HEK293T (cell line): ENCODE measurements around the gene SERINC1.

Experiments
- CTCF ChIA-PET: fragments of 350-600 bp; formaldehyde crosslinking; extraction: SDS; loops from one replicate; lab custom pipeline; 2021; ENCODE audit warnings: antibody characterized with exemption, inconsistent platforms; lab: Yijun Ruan, JAX
- POLR2A ChIA-PET: fragments of 350-600 bp; formaldehyde crosslinking; extraction: SDS; loops from one replicate; lab custom pipeline; 2020; ENCODE audit warnings: antibody characterized with exemption, inconsistent platforms; lab: Yijun Ruan, JAX
- DNase-seq: peaks from one replicate; pipeline ENCODE4 v3.0.0; 2012; ENCODE audit warnings: mixed read lengths; ENCODE audit errors: extremely low spot score
- ARNT ChIP-seq: fragments of 450-650 bp; IDR thresholded peaks from 2 replicates; pipeline ENCODE4 v1.6.1; 2017; ENCODE audit warnings: mild to moderate bottlenecking
- BHLHE40 ChIP-seq: fragments of 450-650 bp; IDR thresholded peaks from 2 replicates; pipeline ENCODE4 v1.6.1; 2016; ENCODE audit warnings: mild to moderate bottlenecking, moderate library complexity, borderline replicate concordance
- CTBP1 ChIP-seq: fragments of 450-650 bp; IDR thresholded peaks from 2 replicates; pipeline ENCODE4 v1.6.1; 2016; ENCODE audit warnings: borderline replicate concordance
- ELF4 ChIP-seq: fragments of 450-650 bp; IDR thresholded peaks from 2 replicates; pipeline ENCODE4 v1.6.1; 2017; ENCODE audit warnings: antibody characterized with exemption
- FOXA1 ChIP-seq: fragments of 450-650 bp; IDR thresholded peaks from 2 replicates; pipeline ENCODE4 v1.6.1; 2016; ENCODE audit warnings: mild to moderate bottlenecking
- FOXK2 ChIP-seq: fragments of 450-650 bp; IDR thresholded peaks from 2 replicates; pipeline ENCODE4 v1.6.1; 2016; ENCODE audit warnings: mild to moderate bottlenecking
- FOXM1 ChIP-seq: fragments of 450-650 bp; IDR thresholded peaks from 2 replicates; pipeline ENCODE4 v1.6.1; 2017; ENCODE audit warnings: mild to moderate bottlenecking, borderline replicate concordance
- HDGF ChIP-seq: fragments of 450-650 bp; IDR thresholded peaks from 2 replicates; pipeline ENCODE4 v1.6.1; 2017; ENCODE audit warnings: antibody characterized with exemption, borderline replicate concordance
- L3MBTL2 ChIP-seq: fragments of 450-650 bp; conservative IDR thresholded peaks from 2 replicates; pipeline ENCODE4 v1.6.1; 2016; ENCODE audit warnings: mild to moderate bottlenecking
- LEF1 ChIP-seq: fragments of 450-650 bp; IDR thresholded peaks from 2 replicates; pipeline ENCODE4 v1.6.1; 2017; ENCODE audit warnings: mild to moderate bottlenecking, borderline replicate concordance
- NFRKB ChIP-seq: fragments of 450-650 bp; IDR thresholded peaks from 2 replicates; pipeline ENCODE4 v1.6.1; 2016; ENCODE audit warnings: mild to moderate bottlenecking, moderate library complexity
- PKNOX1 ChIP-seq: fragments of 450-650 bp; IDR thresholded peaks from 2 replicates; pipeline ENCODE4 v1.6.1; 2016
- SP1 ChIP-seq: fragments of 450-650 bp; IDR thresholded peaks from 2 replicates; pipeline ENCODE4 v1.6.1; 2017
- SUZ12 ChIP-seq: fragments of 450-650 bp; IDR thresholded peaks from 2 replicates; pipeline ENCODE4 v1.6.1; 2016; ENCODE audit warnings: mild to moderate bottlenecking
- TARDBP ChIP-seq: fragments of 450-650 bp; IDR thresholded peaks from 2 replicates; pipeline ENCODE4 v1.6.1; 2016
- ZNF384 ChIP-seq: fragments of 450-650 bp; IDR thresholded peaks from 2 replicates; pipeline ENCODE4 v1.6.1; 2016

Gene SERINC1

GRCh38 chr6:122412001-122412400 lies 59.6 kb downstream of the SERINC1 start:
- POLR2A ChIA-PET, result no interaction called here
- CTCF ChIA-PET, result interaction anchor here (0.6 kb wide), 1 partner anchor 31 kb away, joined by 3 read pairs; no protein-coding TSS in a partner anchor
- TF ChIP-seq CTBP1 (no peak), L3MBTL2 (no peak), FOXK2 (no peak), TARDBP (no peak), HDGF (no peak)
- no peak for DNase-seq

GRCh38 chr6:122408702-122409458 lies 62.7 kb downstream of the SERINC1 start:
- POLR2A ChIA-PET, result no interaction called here

GRCh38 chr6:122408240-122408639 lies 63.4 kb downstream of the SERINC1 start:
- TF ChIP-seq CTBP1, result no peak
- TF ChIP-seq LEF1, result no peak
- no peak for TF ChIP-seq NFRKB
- TF ChIP-seq SUZ12, result no peak
- TF ChIP-seq FOXA1, result no peak
- no peak for TF ChIP-seq ZNF384
- TF ChIP-seq L3MBTL2, result no peak
- no peak for TF ChIP-seq FOXK2
- TF ChIP-seq PKNOX1, result no peak
- no peak for TF ChIP-seq TARDBP
- TF ChIP-seq BHLHE40, result no peak
- TF ChIP-seq ARNT, result no peak
- TF ChIP-seq SP1, result no peak
- TF ChIP-seq FOXM1, result no peak
- no peak for TF ChIP-seq HDGF
- TF ChIP-seq ELF4, result no peak
- ChIA-PET CTCF (no interaction called here), POLR2A (interaction anchor here (0.7 kb wide), 1 partner anchor 63 kb away, joined by 3 read pairs; the partner anchor contains the start of gene SERINC1)

More at GRCh38 chr6:122408702-122409458, 62.7 kb downstream of the SERINC1 start:
- CTCF ChIA-PET, result no interaction called here
- no peak for DNase-seq
- no peak for TF ChIP-seq BHLHE40
- no peak for TF ChIP-seq NFRKB
- no peak for TF ChIP-seq ARNT
- TF ChIP-seq TARDBP, result no peak

GRCh38 chr6:122407712-122408111 lies 63.9 kb downstream of the SERINC1 start:
- TF ChIP-seq FOXK2, result no peak
- TF ChIP-seq L3MBTL2, result no peak
- TF ChIP-seq CTBP1, result no peak
- TF ChIP-seq NFRKB, result no peak

More at GRCh38 chr6:122408240-122408639, 63.4 kb downstream of the SERINC1 start:
- DNase-seq, result no peak

GRCh38 chr6:122406187-122406586 lies 65.4 kb downstream of the SERINC1 start:
- TF ChIP-seq CTBP1, result no peak
- no peak for TF ChIP-seq LEF1
- no peak for TF ChIP-seq FOXM1
- TF ChIP-seq BHLHE40, result no peak
- TF ChIP-seq HDGF, result no peak
- TF ChIP-seq ELF4, result no peak
- no peak for TF ChIP-seq L3MBTL2
- no peak for TF ChIP-seq FOXA1
- TF ChIP-seq ARNT, result no peak
- TF ChIP-seq TARDBP, result no peak
- TF ChIP-seq NFRKB, result no peak
- TF ChIP-seq ZNF384, result no peak
- TF ChIP-seq FOXK2, result no peak
- no peak for TF ChIP-seq SUZ12
- TF ChIP-seq SP1, result no peak
- TF ChIP-seq PKNOX1, result no peak
- POLR2A ChIA-PET, result no interaction called here
- no peak for DNase-seq
- CTCF ChIA-PET, result no interaction called here

More at GRCh38 chr6:122407712-122408111, 63.9 kb downstream of the SERINC1 start:
- ChIA-PET CTCF (no interaction called here), POLR2A (interaction anchor here (0.7 kb wide), 1 partner anchor 64 kb away, joined by 3 read pairs; the partner anchor contains the start of gene SERINC1)
- DNase-seq, result no peak

- CTCF ChIA-PET, result no interaction called here
- DNase-seq, result no peak
- POLR2A ChIA-PET, result no interaction called here
- TF ChIP-seq TARDBP, result no peak
- TF ChIP-seq LEF1, result no peak
- no peak for TF ChIP-seq FOXK2
- TF ChIP-seq PKNOX1, result no peak
- no peak for TF ChIP-seq L3MBTL2
Measured at GRCh38 chr6:122405417-122405816, 66.2 kb downstream of the SERINC1 start.
